ENCODE results near the gene C4B. TPM values are rescaled to one million over a fixed set of nuclear protein-coding genes. Genes with fewer than 3 reads are reported as not detected.
"Not testable (repeated sequence)": the region's sequence is repeated elsewhere in the genome, so short reads cannot be mapped to it uniquely, and the experiment has no call there.

C4B gene
- total and polyA plus RNA-seq, 2 experiments from 2014 or later = 68.9 to 80.0 TPM

- Histone ChIP-seq H3K36me3 (replicated peaks; ENCODE audit: insufficient read depth, low read depth) (no peaks in the 10 kb centered on the region), H4K20me1 (ENCODE audit: insufficient read depth, poor library complexity, severe bottlenecking) (no peaks in the 10 kb centered on the region), H3K4me3 (no peak overlapping the region), H3K4me1 (ENCODE audit: insufficient read depth) (no peaks in the 10 kb centered on the region), H3K27me3 (no peaks in the 10 kb centered on the region), H3K27ac (no peak overlapping the region), H3K9me3 (ENCODE audit: low read depth) (no peaks in the 10 kb centered on the region), H2AFZ (no peak overlapping the region), H3K79me2 (no peaks in the 10 kb centered on the region), H3K4me2 (no peak overlapping the region), H3K9me2 (replicated peaks; ENCODE audit: insufficient read depth) (no peaks in the 10 kb centered on the region)
- WGBS (ENCODE audit: low lambda C conversion rate, missing lambda C conversion rate) = 91% methylated on average over 14 of the region's 14 CpGs
- TF ChIP-seq CTCF (IDR thresholded peaks at IDR 0.05; ENCODE audit: poor library complexity) = no peak
- DNase-seq (ENCODE audit: low spot score) = no peak
These were observed 50.1 kb downstream of the C4B start for GRCh38 chr6:32064706-32065105.

- not testable (repeated sequence) for H3K79me2 ChIP-seq; H4K20me1 ChIP-seq (ENCODE audit: insufficient read depth, poor library complexity, severe bottlenecking); H3K9me2 ChIP-seq (replicated peaks; ENCODE audit: insufficient read depth); DNase-seq (ENCODE audit: low spot score); H3K4me1 ChIP-seq (ENCODE audit: insufficient read depth); H2AFZ ChIP-seq; H3K4me2 ChIP-seq; H3K36me3 ChIP-seq (replicated peaks; ENCODE audit: insufficient read depth, low read depth); H3K27me3 ChIP-seq; H3K27ac ChIP-seq; H3K4me3 ChIP-seq; H3K9me3 ChIP-seq (ENCODE audit: low read depth)
- 96% methylated on average over 18 of the region's 19 CpGs for whole genome bisulfite sequencing (ENCODE audit: low lambda C conversion rate, missing lambda C conversion rate)
These were observed 52.9 kb downstream of the C4B start for GRCh38 chr6:32067521-32067920.

- not testable (repeated sequence) for H2AFZ ChIP-seq; H3K36me3 ChIP-seq (replicated peaks; ENCODE audit: insufficient read depth, low read depth); H3K4me2 ChIP-seq; H3K4me1 ChIP-seq (ENCODE audit: insufficient read depth); H4K20me1 ChIP-seq (ENCODE audit: insufficient read depth, poor library complexity, severe bottlenecking); H3K79me2 ChIP-seq; H3K27ac ChIP-seq; H3K9me2 ChIP-seq (replicated peaks; ENCODE audit: insufficient read depth); H3K27me3 ChIP-seq; H3K9me3 ChIP-seq (ENCODE audit: low read depth); H3K4me3 ChIP-seq; DNase-seq (ENCODE audit: low spot score)
- 92% methylated on average over 13 of the region's 13 CpGs for WGBS (ENCODE audit: low lambda C conversion rate, missing lambda C conversion rate)
These were observed 53.7 kb downstream of the C4B start for GRCh38 chr6:32068315-32068714.

GRCh38 chr6:32068867-32069266 is 54.3 kb downstream of the C4B start:
- Histone ChIP-seq H4K20me1 (ENCODE audit: insufficient read depth, poor library complexity, severe bottlenecking) (no peaks in the 10 kb centered on the region), H3K27me3 (no peaks in the 10 kb centered on the region), H3K9me2 (replicated peaks; ENCODE audit: insufficient read depth) (no peaks in the 10 kb centered on the region), H3K36me3 (replicated peaks; ENCODE audit: insufficient read depth, low read depth) (no peaks in the 10 kb centered on the region), H3K4me2 (no peak overlapping the region), H3K79me2 (no peaks in the 10 kb centered on the region), H3K27ac (no peak overlapping the region), H3K4me3 (no peak overlapping the region), H3K9me3 (ENCODE audit: low read depth) (no peaks in the 10 kb centered on the region), H2AFZ (no peak overlapping the region), H3K4me1 (ENCODE audit: insufficient read depth) (no peaks in the 10 kb centered on the region)
- DNase-seq (ENCODE audit: low spot score) = no peak
- no peak for TF ChIP-seq CTCF (IDR thresholded peaks at IDR 0.05; ENCODE audit: poor library complexity)
- TF ChIP-seq EZH2phosphoT487 (IDR thresholded peaks at IDR 0.05; ENCODE audit: low read depth, severe bottlenecking, unreplicated experiment) = no peak
- TF ChIP-seq EZH2 (IDR thresholded peaks at IDR 0.05; ENCODE audit: borderline replicate concordance) = no peak
- 93% methylated on average over 14 of the region's 14 CpGs for WGBS (ENCODE audit: low lambda C conversion rate, missing lambda C conversion rate)

- H4K20me1 ChIP-seq (ENCODE audit: insufficient read depth, poor library complexity, severe bottlenecking) = no peaks in the 10 kb centered on the region
- DNase-seq (ENCODE audit: low spot score) = no peak
- no peaks in the 10 kb centered on the region for H3K9me2 ChIP-seq (replicated peaks; ENCODE audit: insufficient read depth)
- H3K27ac ChIP-seq = no peak overlapping the region
- TF ChIP-seq CTCF (IDR thresholded peaks at IDR 0.05; ENCODE audit: poor library complexity) (no peak), EZH2phosphoT487 (IDR thresholded peaks at IDR 0.05; ENCODE audit: low read depth, severe bottlenecking, unreplicated experiment) (no peak), EZH2 (IDR thresholded peaks at IDR 0.05; ENCODE audit: borderline replicate concordance) (no peak)
- 96% methylated on average over 17 of the region's 17 CpGs for WGBS (ENCODE audit: low lambda C conversion rate, missing lambda C conversion rate)
- H3K36me3 ChIP-seq (replicated peaks; ENCODE audit: insufficient read depth, low read depth) = no peaks in the 10 kb centered on the region
- H3K4me2 ChIP-seq = no peak overlapping the region
- H3K9me3 ChIP-seq (ENCODE audit: low read depth) = no peaks in the 10 kb centered on the region
- no peak overlapping the region for H3K4me3 ChIP-seq
- no peaks in the 10 kb centered on the region for H3K27me3 ChIP-seq
- no peaks in the 10 kb centered on the region for H3K4me1 ChIP-seq (ENCODE audit: insufficient read depth)
- H3K79me2 ChIP-seq = no peaks in the 10 kb centered on the region
- H2AFZ ChIP-seq = no peak overlapping the region
These were observed 54.9 kb downstream of the C4B start for GRCh38 chr6:32069460-32069859.
